ENCODE results near the gene UXT. TPM values are rescaled to one million over a fixed set of nuclear protein-coding genes. Genes with fewer than 3 reads are reported as not detected.
A peak's percentile ranks its signal among the peaks of the same experiment; 100 is the strongest.

The UXT gene
- total and polyA plus RNA-seq, 4 donors, result 34.0 to 99.0 (median 65.3) TPM

DNA sequence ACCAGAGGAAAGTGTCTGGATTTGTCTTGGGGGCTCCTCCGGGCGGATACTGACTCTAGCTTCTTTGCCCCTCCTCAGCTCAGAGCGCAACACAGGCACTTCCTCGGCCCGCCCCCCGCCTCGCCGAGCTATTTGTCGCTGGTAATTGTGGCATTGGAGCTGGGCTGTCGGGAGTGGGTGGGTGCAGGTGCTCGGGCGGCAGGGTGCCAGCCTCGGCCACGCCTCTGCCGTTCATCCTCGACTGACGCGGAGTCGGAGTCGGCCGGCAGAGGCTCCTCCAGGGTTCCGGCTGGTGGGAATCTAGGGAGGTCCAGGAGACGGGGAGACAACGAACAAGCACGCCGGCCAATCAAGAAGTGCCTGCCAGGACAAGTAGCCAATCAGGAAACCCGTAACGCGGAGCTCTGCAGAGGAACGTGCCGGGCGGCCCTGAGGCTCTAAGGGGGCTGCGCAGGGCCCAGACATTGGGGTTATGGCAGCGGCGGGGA, 35.4 kb downstream of the UXT start:
- no peak overlapping the region for H3K4me3 ChIP-seq (ENCODE audit: low read depth in 1 of 3, low read length in 3 of 3)
- H3K36me3 ChIP-seq (ENCODE audit: control insufficient read depth in 4 of 4, insufficient read depth in 3 of 4, low read depth in 1 of 4, low read length in 3 of 4), result peaks cover 0 to 2% (median 0%) of the 10 kb centered on the region in 4 donors
- peak; percentile 35 for DNase-seq (ENCODE audit: low spot score)
- TF ChIP-seq YY1 (IDR thresholded peaks at IDR 0.05), result no peak
- TF ChIP-seq, protein P1, sequence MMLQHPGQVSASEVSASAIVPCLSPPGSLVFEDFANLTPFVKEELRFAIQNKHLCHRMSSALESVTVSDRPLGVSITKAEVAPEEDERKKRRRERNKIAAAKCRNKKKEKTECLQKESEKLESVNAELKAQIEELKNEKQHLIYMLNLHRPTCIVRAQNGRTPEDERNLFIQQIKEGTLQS (IDR thresholded peaks at IDR 0.05), result no peak
- TF ChIP-seq FOXA1 (IDR thresholded peaks at IDR 0.05), result no peak
- TF ChIP-seq RXRA (IDR thresholded peaks at IDR 0.05), result no peak
- TF ChIP-seq GABPA (IDR thresholded peaks at IDR 0.05 in 1 of 2, conservative IDR thresholded peaks at IDR 0.05 in 1 of 2), result no peak
- TF ChIP-seq JUND (IDR thresholded peaks at IDR 0.05), result no peak
- TF ChIP-seq FOXA2 (IDR thresholded peaks at IDR 0.05), result no peak
- TF ChIP-seq, protein P2, sequence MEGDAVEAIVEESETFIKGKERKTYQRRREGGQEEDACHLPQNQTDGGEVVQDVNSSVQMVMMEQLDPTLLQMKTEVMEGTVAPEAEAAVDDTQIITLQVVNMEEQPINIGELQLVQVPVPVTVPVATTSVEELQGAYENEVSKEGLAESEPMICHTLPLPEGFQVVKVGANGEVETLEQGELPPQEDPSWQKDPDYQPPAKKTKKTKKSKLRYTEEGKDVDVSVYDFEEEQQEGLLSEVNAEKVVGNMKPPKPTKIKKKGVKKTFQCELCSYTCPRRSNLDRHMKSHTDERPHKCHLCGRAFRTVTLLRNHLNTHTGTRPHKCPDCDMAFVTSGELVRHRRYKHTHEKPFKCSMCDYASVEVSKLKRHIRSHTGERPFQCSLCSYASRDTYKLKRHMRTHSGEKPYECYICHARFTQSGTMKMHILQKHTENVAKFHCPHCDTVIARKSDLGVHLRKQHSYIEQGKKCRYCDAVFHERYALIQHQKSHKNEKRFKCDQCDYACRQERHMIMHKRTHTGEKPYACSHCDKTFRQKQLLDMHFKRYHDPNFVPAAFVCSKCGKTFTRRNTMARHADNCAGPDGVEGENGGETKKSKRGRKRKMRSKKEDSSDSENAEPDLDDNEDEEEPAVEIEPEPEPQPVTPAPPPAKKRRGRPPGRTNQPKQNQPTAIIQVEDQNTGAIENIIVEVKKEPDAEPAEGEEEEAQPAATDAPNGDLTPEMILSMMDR (IDR thresholded peaks at IDR 0.05; ENCODE audit: low read depth, low read length, missing input control), result no peak
- TF ChIP-seq, protein P3, sequence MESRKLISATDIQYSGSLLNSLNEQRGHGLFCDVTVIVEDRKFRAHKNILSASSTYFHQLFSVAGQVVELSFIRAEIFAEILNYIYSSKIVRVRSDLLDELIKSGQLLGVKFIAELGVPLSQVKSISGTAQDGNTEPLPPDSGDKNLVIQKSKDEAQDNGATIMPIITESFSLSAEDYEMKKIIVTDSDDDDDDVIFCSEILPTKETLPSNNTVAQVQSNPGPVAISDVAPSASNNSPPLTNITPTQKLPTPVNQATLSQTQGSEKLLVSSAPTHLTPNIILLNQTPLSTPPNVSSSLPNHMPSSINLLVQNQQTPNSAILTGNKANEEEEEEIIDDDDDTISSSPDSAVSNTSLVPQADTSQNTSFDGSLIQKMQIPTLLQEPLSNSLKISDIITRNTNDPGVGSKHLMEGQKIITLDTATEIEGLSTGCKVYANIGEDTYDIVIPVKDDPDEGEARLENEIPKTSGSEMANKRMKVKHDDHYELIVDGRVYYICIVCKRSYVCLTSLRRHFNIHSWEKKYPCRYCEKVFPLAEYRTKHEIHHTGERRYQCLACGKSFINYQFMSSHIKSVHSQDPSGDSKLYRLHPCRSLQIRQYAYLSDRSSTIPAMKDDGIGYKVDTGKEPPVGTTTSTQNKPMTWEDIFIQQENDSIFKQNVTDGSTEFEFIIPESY (IDR thresholded peaks at IDR 0.05), result no peak
- TF ChIP-seq TAF1 (conservative IDR thresholded peaks at IDR 0.05), result no peak
- TF ChIP-seq SP1 (IDR thresholded peaks at IDR 0.05), result no peak
- TF ChIP-seq, protein P4, sequence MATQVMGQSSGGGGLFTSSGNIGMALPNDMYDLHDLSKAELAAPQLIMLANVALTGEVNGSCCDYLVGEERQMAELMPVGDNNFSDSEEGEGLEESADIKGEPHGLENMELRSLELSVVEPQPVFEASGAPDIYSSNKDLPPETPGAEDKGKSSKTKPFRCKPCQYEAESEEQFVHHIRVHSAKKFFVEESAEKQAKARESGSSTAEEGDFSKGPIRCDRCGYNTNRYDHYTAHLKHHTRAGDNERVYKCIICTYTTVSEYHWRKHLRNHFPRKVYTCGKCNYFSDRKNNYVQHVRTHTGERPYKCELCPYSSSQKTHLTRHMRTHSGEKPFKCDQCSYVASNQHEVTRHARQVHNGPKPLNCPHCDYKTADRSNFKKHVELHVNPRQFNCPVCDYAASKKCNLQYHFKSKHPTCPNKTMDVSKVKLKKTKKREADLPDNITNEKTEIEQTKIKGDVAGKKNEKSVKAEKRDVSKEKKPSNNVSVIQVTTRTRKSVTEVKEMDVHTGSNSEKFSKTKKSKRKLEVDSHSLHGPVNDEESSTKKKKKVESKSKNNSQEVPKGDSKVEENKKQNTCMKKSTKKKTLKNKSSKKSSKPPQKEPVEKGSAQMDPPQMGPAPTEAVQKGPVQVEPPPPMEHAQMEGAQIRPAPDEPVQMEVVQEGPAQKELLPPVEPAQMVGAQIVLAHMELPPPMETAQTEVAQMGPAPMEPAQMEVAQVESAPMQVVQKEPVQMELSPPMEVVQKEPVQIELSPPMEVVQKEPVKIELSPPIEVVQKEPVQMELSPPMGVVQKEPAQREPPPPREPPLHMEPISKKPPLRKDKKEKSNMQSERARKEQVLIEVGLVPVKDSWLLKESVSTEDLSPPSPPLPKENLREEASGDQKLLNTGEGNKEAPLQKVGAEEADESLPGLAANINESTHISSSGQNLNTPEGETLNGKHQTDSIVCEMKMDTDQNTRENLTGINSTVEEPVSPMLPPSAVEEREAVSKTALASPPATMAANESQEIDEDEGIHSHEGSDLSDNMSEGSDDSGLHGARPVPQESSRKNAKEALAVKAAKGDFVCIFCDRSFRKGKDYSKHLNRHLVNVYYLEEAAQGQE (IDR thresholded peaks at IDR 0.05), result no peak
- TF ChIP-seq, protein P5, sequence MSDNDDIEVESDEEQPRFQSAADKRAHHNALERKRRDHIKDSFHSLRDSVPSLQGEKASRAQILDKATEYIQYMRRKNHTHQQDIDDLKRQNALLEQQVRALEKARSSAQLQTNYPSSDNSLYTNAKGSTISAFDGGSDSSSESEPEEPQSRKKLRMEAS (IDR thresholded peaks at IDR 0.05), result no peak
- no peak overlapping the region for H3K9ac ChIP-seq (ENCODE audit: low read depth in 1 of 2, low read length in 2 of 2)
- H3K9me3 ChIP-seq (ENCODE audit: control insufficient read depth in 4 of 4, low read length in 3 of 4), result no peaks in the 10 kb centered on the region
- H3K27me3 ChIP-seq (ENCODE audit: control insufficient read depth in 4 of 4, insufficient read depth in 4 of 4, low read length in 3 of 4), result no peaks in the 10 kb centered on the region
- WGBS, result 6% methylated on average over 35 of the region's 35 CpGs
- H3K27ac ChIP-seq (ENCODE audit: low read depth in 1 of 2, low read length in 2 of 2), result no peak overlapping the region
- peaks cover 0 to 4% (median 0%) of the 10 kb centered on the region in 4 donors for H3K4me1 ChIP-seq (ENCODE audit: control insufficient read depth in 4 of 4, insufficient read depth in 4 of 4, low read length in 3 of 4)

DNA sequence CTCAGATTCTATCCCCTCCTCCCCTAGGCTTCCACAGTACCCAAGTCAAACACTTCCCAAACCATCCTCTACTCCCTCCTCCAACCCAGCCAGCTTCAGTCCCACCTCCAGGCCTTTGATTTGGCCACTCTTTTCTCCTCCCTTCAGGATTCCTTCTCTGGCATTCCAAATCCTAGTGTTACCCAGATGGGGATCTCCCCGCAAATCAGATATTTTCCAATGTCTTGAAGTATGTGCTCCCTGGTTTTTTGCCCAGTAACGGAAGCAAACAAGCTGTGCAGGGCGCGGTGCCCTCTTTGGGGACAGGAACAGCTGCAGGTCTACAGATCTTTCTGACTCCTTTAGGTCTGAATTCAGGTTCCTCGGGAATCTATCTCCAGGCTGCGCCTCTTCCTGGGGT, 37.1 kb downstream of the UXT start:
- WGBS, result 78% methylated on average over 6 of the region's 6 CpGs
- TF ChIP-seq, protein P1 (IDR thresholded peaks at IDR 0.05), result no peak
- no peak for TF ChIP-seq YY1 (IDR thresholded peaks at IDR 0.05)
- TF ChIP-seq RXRA (IDR thresholded peaks at IDR 0.05), result no peak
- no peak for TF ChIP-seq SP1 (IDR thresholded peaks at IDR 0.05)
- no peak for TF ChIP-seq HNF4A (conservative IDR thresholded peaks at IDR 0.05)
- no peak for TF ChIP-seq GABPA (IDR thresholded peaks at IDR 0.05 in 1 of 2, conservative IDR thresholded peaks at IDR 0.05 in 1 of 2)
- no peak for TF ChIP-seq HNF4G (IDR thresholded peaks at IDR 0.05)
- TF ChIP-seq, protein P2 (IDR thresholded peaks at IDR 0.05; ENCODE audit: low read depth, low read length, missing input control), result no peak
- TF ChIP-seq NR2F2 (IDR thresholded peaks at IDR 0.05), result no peak
- TF ChIP-seq, protein P3 (IDR thresholded peaks at IDR 0.05), result no peak
- TF ChIP-seq RAD21 (IDR thresholded peaks at IDR 0.05), result no peak

More for the DNA sequence above, 37.1 kb downstream of the UXT start:
- Histone ChIP-seq H3K9me3 (ENCODE audit: control insufficient read depth in 4 of 4, low read length in 3 of 4) (no peaks in the 10 kb centered on the region), H3K27me3 (ENCODE audit: control insufficient read depth in 4 of 4, insufficient read depth in 4 of 4, low read length in 3 of 4) (no peaks in the 10 kb centered on the region), H3K4me1 (ENCODE audit: control insufficient read depth in 4 of 4, insufficient read depth in 4 of 4, low read length in 3 of 4) (peaks cover 0 to 4% (median 0%) of the 10 kb centered on the region in 4 donors), H3K27ac (ENCODE audit: low read depth in 1 of 2, low read length in 2 of 2) (no peak overlapping the region), H3K9ac (ENCODE audit: low read depth in 1 of 2, low read length in 2 of 2) (no peak overlapping the region), H3K4me3 (ENCODE audit: low read depth in 1 of 3, low read length in 3 of 3) (no peak overlapping the region), H3K36me3 (ENCODE audit: control insufficient read depth in 4 of 4, insufficient read depth in 3 of 4, low read depth in 1 of 4, low read length in 3 of 4) (peaks cover 0 to 2% (median 0%) of the 10 kb centered on the region in 4 donors)
- DNase-seq (ENCODE audit: low spot score), result no peak

Measured in liver (tissue), 9 donors.